ENCODE results near the gene ZNF423. TPM values are rescaled to one million over a fixed set of nuclear protein-coding genes. Genes with fewer than 3 reads are reported as not detected.

Gene ZNF423
- total RNA-seq, 1 donor from 2014 or later, result 0.69 TPM

- H3K4me3 ChIP-seq (ENCODE audit: low read depth, low read length), result no peak overlapping the region
- no peak for DNase-seq (ENCODE audit: low read depth)
- no peak for TF ChIP-seq CTCF (conservative IDR thresholded peaks at IDR 0.05; ENCODE audit: low read depth, low read length)
These were observed 75.5 kb downstream of the ZNF423 start for GRCh38 chr16:49780433-49780832.

DNA sequence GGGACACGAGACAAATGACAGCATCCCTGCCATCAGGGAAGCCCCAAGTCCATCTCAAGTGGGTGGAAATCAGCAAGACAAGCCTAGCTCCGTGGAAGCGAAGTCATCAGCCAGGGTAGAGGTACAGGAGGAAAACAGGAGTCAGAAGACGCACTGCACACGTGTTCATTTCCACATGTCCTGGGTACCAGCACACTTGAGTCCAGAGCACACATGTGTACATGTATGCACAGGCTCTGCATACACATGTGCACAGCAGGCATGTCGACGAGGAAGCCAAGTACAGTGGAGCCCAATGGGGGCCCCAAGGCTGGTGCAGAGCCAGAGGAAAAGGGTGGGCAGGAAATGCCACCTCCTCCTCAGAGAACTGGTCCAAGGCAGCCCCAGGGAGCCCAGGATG, 75.9 kb downstream of the ZNF423 start:
- DNase-seq (ENCODE audit: low read depth), result no peak
- TF ChIP-seq CTCF (conservative IDR thresholded peaks at IDR 0.05; ENCODE audit: low read depth, low read length), result no peak
- no peak overlapping the region for H3K4me3 ChIP-seq (ENCODE audit: low read depth, low read length)

DNA sequence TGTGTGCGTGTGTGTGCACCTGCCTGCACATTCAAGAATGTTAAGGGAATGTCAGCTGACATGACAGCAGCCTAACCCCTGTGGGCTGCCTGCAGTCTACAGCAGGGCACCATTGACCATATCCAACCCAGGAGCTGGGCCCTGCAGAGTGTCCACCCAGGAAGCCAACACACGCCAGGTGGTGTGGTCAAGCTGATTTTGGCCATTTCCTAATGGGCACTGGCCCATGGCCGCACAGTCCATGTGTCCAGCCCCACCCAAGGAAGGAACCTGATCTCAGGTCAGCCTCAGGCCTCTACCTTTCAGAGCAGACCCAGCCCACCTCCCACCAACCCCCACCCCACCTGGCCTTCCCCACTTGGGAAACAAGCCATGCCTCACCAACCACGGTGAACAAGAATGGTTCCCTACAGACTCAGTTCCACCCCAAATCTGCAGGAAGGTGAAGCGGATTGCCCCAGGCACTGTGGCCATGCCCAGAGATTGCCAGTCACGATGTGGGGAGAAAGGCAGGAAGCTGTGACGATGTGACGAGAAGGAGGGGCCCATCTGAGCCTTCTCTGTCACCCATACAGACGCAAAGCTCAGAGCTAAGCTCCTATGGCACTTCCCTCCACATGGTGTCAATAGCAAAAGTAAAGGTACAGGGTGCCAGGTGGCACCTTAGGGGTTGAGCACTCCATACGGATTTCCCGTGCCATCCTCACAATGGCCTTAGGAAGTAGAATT, 77.5 kb downstream of the ZNF423 start:
- no peak for TF ChIP-seq CTCF (conservative IDR thresholded peaks at IDR 0.05; ENCODE audit: low read depth, low read length)
- DNase-seq (ENCODE audit: low read depth), result no peak
- H3K4me3 ChIP-seq (ENCODE audit: low read depth, low read length), result no peak overlapping the region

DNA sequence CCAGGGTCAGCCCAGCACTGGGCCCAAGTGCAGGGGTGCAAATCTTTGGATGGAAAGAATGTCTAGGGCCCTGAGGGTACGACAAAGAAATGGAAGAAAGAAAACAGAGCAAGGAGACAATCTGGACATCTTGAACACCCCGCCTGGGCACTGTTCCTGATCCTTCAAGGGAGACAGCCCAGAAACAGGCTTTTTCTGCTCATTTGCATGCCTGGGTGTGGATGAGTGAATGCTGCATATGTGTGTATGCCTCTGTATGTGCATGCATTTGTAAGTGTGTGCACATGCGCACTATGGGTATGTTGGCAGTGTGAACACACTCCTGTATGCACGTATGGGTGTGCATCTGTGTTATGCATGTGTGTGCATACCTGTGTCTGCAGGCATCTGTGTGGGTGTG, 79.2 kb downstream of the ZNF423 start:
- DNase-seq (ENCODE audit: low read depth), result no peak
- no peak for TF ChIP-seq CTCF (conservative IDR thresholded peaks at IDR 0.05; ENCODE audit: low read depth, low read length)
- no peak overlapping the region for H3K4me3 ChIP-seq (ENCODE audit: low read depth, low read length)

DNA sequence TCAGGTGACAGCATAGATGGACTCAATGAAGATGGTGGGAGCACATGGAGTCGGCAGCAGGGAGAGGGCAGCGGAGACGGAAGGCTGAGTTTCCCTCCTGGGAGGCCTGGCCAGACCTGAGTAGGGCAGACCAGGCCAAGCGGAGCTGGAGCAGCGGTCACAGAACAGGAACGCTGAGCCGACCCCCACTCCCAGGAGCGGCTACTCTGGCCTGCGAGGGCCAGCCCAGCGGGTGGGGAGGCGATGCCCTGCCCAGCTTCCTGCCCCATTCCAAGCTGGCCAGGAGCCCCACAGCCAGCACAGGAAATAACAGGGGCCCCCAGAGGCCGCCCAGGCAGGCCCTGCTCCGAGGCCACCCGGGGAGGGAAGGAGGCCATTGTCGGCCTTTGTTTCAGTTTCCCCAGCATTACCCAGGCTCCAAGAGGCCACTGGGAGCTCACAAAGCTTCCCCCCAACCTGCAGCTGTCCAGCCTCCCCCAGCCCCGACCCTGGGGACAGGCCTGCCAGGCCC, 79.8 kb downstream of the ZNF423 start:
- no peak for DNase-seq (ENCODE audit: low read depth)
- no peak overlapping the region for H3K4me3 ChIP-seq (ENCODE audit: low read depth, low read length)
- no peak for TF ChIP-seq CTCF (conservative IDR thresholded peaks at IDR 0.05; ENCODE audit: low read depth, low read length)

GRCh38 chr16:49775581-49775980, 80.3 kb downstream of the ZNF423 start:
- TF ChIP-seq CTCF (conservative IDR thresholded peaks at IDR 0.05; ENCODE audit: low read depth, low read length), result no peak
- H3K4me3 ChIP-seq (ENCODE audit: low read depth, low read length), result no peak overlapping the region
- DNase-seq (ENCODE audit: low read depth), result no peak

DNA sequence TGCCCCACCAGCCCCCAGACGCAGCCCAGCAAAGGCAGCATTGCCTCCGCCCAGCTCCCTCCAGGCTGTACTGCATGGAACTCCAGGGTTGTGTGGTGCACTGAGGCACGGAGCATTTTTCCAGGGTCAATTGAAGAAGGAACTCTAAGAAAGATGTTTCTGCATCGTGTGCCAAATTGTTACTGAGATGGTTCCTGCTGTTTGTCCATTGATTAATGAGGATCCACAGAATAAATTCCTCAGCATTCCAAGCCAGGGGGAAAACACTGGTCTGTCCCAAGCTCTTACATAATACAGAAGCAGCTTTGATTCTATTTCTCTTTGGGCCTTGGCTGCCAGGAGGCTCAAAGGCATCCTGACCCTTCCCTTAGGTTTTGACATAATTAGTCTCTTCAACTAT, 80.9 kb downstream of the ZNF423 start:
- no peak for TF ChIP-seq CTCF (conservative IDR thresholded peaks at IDR 0.05; ENCODE audit: low read depth, low read length)
- DNase-seq (ENCODE audit: low read depth), result no peak
- no peak overlapping the region for H3K4me3 ChIP-seq (ENCODE audit: low read depth, low read length)
